ENCODE data around the gene MORC1. TPM values are rescaled to one million over a fixed set of nuclear protein-coding genes. Genes with fewer than 3 reads are reported as not detected.
"Not testable (repeated sequence)": the region's sequence is repeated elsewhere in the genome, so short reads cannot be mapped to it uniquely, and the experiment has no call there.

MORC1 gene
- total RNA-seq, 1 donor from 2014 or later, result not detected

DNA sequence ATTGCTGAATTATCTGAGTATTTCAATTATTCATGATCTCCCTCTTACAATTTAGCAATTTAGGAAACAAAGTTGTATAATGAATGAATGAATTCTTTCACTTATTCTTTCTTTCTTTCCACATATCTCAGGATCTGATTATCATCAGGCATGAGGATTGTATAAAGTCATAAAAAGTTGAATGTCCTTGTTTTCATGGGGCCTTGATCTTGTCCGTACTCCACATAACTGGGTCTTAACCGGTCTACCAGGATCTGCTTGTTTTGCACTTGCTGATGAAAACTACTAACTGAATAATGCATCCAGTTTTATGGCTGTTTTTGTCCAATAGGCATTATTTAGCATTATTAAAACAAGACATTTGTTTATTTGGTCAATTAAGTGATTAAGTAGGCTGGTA is 31.1 kb upstream of the MORC1 start:
- H3K4me3 ChIP-seq (ENCODE audit: low read depth, low read length), result no peak overlapping the region
- DNase-seq (ENCODE audit: low read depth), result no peak
- TF ChIP-seq, protein P1, sequence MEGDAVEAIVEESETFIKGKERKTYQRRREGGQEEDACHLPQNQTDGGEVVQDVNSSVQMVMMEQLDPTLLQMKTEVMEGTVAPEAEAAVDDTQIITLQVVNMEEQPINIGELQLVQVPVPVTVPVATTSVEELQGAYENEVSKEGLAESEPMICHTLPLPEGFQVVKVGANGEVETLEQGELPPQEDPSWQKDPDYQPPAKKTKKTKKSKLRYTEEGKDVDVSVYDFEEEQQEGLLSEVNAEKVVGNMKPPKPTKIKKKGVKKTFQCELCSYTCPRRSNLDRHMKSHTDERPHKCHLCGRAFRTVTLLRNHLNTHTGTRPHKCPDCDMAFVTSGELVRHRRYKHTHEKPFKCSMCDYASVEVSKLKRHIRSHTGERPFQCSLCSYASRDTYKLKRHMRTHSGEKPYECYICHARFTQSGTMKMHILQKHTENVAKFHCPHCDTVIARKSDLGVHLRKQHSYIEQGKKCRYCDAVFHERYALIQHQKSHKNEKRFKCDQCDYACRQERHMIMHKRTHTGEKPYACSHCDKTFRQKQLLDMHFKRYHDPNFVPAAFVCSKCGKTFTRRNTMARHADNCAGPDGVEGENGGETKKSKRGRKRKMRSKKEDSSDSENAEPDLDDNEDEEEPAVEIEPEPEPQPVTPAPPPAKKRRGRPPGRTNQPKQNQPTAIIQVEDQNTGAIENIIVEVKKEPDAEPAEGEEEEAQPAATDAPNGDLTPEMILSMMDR (conservative IDR thresholded peaks at IDR 0.05; ENCODE audit: low read depth, low read length), result no peak

DNA sequence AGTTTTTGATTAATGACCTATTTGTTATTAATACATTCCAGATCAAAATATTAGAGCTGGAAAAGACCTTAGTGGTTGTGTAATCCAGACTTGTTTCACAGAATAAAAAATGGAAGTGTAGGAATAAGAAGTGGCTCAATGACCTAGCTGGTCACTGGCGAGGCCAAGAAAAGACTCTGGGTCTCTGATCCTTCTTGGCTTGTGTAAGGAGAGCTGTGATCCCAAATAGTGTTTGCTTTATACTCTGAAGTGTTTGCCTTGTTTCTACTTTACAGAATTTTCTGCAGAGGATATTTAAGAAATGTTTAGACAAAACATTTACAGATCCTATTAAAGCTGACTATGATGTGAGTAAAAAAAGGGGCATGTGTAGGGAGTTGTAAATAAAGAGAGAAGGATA is 25.7 kb upstream of the MORC1 start:
- H3K4me3 ChIP-seq (ENCODE audit: low read depth, low read length), result no peak overlapping the region
- DNase-seq (ENCODE audit: low read depth), result no peak
- TF ChIP-seq, protein P1 (conservative IDR thresholded peaks at IDR 0.05; ENCODE audit: low read depth, low read length), result no peak

DNA sequence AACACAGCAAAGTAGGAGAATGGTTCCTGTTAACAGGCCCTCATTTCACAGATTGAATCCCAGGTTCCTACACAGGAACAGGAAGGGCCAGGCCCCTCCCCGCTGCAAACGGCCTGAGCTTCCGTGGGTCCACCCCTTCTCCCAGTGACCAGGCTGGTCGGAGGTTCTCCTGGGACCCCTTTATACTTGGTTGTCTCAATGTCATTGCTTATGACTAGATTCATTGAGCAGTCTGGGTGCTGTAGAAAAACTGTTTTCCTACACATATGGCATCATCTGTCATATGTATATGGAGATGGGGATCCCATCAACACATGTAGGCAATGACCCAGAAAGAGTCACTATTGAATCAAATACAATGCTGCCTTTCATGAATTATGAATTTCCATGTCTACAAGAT is 22.4 kb upstream of the MORC1 start:
- TF ChIP-seq, protein P1 (conservative IDR thresholded peaks at IDR 0.05; ENCODE audit: low read depth, low read length), result no peak
- H3K4me3 ChIP-seq (ENCODE audit: low read depth, low read length), result no peak overlapping the region
- no peak for DNase-seq (ENCODE audit: low read depth)

DNA sequence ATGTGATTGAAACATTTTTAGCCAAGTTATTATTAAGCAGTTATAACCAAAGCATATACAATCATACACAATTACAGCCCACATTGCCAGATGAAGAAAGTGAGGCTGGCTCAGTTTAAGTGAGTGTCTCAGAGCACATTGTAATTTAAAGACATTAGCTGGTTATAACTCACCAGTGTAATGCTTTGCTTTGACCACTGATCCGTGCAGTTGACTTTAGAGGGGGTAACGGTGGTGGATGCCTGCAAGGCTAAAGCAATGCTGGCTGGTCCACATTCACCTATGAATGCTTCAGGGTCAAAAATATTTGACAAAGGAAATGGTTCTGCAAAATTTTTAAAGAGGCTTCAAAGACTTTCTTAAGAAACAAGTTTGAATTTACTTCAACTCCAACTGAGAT is 19.8 kb upstream of the MORC1 start:
- no peak overlapping the region for H3K4me3 ChIP-seq (ENCODE audit: low read depth, low read length)
- DNase-seq (ENCODE audit: low read depth), result no peak
- TF ChIP-seq, protein P1 (conservative IDR thresholded peaks at IDR 0.05; ENCODE audit: low read depth, low read length), result peak; percentile 3

DNA sequence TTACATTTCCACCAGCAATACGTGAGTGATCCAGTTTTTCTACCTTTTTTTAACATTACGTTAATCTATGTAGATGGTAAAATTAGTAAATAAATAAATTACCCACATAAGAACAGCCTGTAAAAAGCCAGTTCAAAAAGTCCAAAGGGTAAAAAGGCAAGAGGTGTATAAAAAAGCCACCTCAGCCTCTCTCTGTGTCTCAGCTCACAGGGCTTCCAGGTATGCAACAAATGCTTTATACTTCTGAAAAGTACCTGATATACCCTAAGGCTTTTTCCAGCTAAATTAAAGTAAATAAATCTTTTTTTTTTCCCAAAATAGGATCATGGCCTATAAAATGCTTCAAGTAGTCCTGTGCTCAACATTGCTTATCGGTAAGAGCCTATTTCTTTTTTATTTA is 18.6 kb upstream of the MORC1 start, which contains the start of gene C3orf85:
Gene C3orf85 (plus strand): TSS at position 197 of the 400 bp plus-strand sequence. CDS start 129 bp downstream, at position 326.
- TF ChIP-seq, protein P1 (conservative IDR thresholded peaks at IDR 0.05; ENCODE audit: low read depth, low read length), result no peak
- no peak for DNase-seq (ENCODE audit: low read depth)

DNA sequence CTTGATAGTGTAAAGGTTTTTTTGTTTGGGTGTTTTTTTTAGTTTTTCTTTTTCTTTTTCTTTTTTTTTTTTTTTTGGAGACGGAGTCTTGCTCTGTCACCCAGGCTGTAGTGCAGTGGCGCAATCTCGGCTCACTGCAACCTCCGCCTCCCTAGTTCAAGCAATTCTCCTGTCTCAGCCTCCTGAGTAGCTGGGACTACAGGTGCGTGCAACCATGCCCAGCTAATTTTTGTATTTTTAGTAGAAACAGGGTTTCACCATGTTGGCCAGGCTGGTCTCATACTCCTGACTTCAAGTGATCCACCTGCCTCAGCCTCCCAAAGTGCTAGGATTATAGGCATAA is 15.5 kb upstream of the MORC1 start:
- not testable (repeated sequence) for DNase-seq (ENCODE audit: low read depth); H3K4me3 ChIP-seq (ENCODE audit: low read depth, low read length)

More for the DNA sequence above, 18.6 kb upstream of the MORC1 start, which contains the start of gene C3orf85:
- H3K4me3 ChIP-seq (ENCODE audit: low read depth, low read length), result no peak within 1 kb of the TSS

DNA sequence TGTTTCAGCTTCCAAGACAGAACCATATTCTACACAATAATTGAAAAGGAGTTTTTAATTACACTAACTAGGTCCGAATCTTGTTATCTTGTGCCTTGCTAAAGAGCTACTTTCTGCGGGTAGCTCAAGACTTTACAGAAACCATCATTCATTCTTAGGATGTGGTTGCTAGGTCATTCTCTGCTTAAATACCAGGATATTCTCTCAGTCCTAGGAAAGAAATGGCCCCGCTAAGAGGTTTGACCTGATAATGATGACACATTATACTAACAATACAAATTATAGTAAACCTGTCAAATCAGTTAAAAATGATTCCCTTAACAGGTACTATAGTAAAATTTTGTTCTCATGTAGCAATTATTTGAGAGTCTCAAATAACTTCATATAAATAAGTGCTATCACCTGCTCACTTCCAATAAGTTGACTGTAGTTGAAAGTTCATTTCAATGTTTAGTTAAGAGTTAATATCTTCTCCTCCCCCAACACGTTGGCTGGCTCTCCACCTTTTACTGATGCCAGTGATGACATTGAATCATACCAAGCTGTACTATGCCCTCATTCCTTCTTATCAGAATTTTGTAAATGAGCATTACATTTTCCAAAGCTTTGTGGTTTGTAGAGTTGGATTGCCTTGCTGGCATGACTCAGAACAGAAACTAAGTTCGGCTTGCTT is 15.0 kb upstream of the MORC1 start:
- TF ChIP-seq, protein P1 (conservative IDR thresholded peaks at IDR 0.05; ENCODE audit: low read depth, low read length), result no peak
- H3K4me3 ChIP-seq (ENCODE audit: low read depth, low read length), result no peak overlapping the region
- no peak for DNase-seq (ENCODE audit: low read depth)

Measured in epithelial cell of proximal tubule (primary cell).